ELF-1 (cell line): ENCODE measurements around the gene CCDC78.

Source experiments
- DNase-seq: peaks from one replicate; pipeline ENCODE4 v3.0.0-alpha.2; 2016; ENCODE audit warnings: low read depth, low spot score

The CCDC78 gene

GRCh38 chr16:739560-740458 is 13.6 kb upstream of the CCDC78 start:
- peak; percentile 8 for DNase-seq

- no peak for DNase-seq
Observed at GRCh38 chr16:736936-737481, 10.8 kb upstream of the CCDC78 start.

- no peak for DNase-seq
Observed at GRCh38 chr16:735982-736453, 9.8 kb upstream of the CCDC78 start.

GRCh38 chr16:734981-735881 is 9.0 kb upstream of the CCDC78 start:
- no peak for DNase-seq

GRCh38 chr16:734208-734980 is 8.2 kb upstream of the CCDC78 start:
- DNase-seq, result no peak

GRCh38 chr16:733382-734207 is 7.4 kb upstream of the CCDC78 start:
- peak; percentile 2 for DNase-seq

GRCh38 chr16:732936-733335 is 6.7 kb upstream of the CCDC78 start:
- peak; percentile 14 for DNase-seq

- no peak for DNase-seq
Observed at GRCh38 chr16:732332-732731, 6.1 kb upstream of the CCDC78 start.

- DNase-seq, result peak; percentile 3
Observed at GRCh38 chr16:730666-731509, 4.6 kb upstream of the CCDC78 start.

GRCh38 chr16:729768-730665 is 3.8 kb upstream of the CCDC78 start:
- peak; percentile 1 for DNase-seq

- DNase-seq, result peak; percentile 8
Observed at GRCh38 chr16:728890-729744, 2.9 kb upstream of the CCDC78 start.

- no peak for DNase-seq
Observed at GRCh38 chr16:728131-728889, 2.1 kb upstream of the CCDC78 start.

GRCh38 chr16:727291-727977 is 1.2 kb upstream of the CCDC78 start:
- DNase-seq, result no peak

- no peak for DNase-seq
Observed at GRCh38 chr16:726188-726437, 130 bp downstream of the CCDC78 start.

- no peak for DNase-seq
Observed at GRCh38 chr16:725463-726187, 618 bp downstream of the CCDC78 start.

GRCh38 chr16:725041-725376 is 1.2 kb downstream of the CCDC78 start:
- no peak for DNase-seq
